CD8-positive, alpha-beta memory T cell (primary cell): Measurements from ENCODE around the gene GLTPD2. TPM values are rescaled to one million over a fixed set of nuclear protein-coding genes. Genes with fewer than 3 reads are reported as not detected.

Experiments used
- CTCF ChIA-PET: fragments of 350-600 bp; sonication (Branson Sonifier 250); formaldehyde crosslinking; loops from one replicate; lab custom pipeline; 2021; ENCODE audit warnings: antibody characterized with exemption; lab: Charles Lee
- POLR2A ChIA-PET: fragments of 350-600 bp; sonication (Branson Sonifier 250); formaldehyde crosslinking; loops from one replicate; lab custom pipeline; 2021; ENCODE audit warnings: antibody characterized with exemption; lab: Charles Lee
- DNase-seq, 5 donors: peaks; one replicate each; pipeline versions ENCODE4 v3.0.0 to v3.0.0-alpha.2; 2020 to 2022; ENCODE audit warnings: mixed read lengths in 1 of 5
- H3K27ac ChIP-seq: one replicate; pipeline ENCODE4 v1.7.0; 2013; ENCODE audit warnings: low read depth, mild to moderate bottlenecking, low read length, moderate library complexity
- H3K27me3 ChIP-seq: 2 replicates; pipeline ENCODE4 v1.7.0; 2013; ENCODE audit warnings: low read length, mild to moderate bottlenecking; ENCODE audit not compliant: insufficient read depth, poor library complexity, severe bottlenecking
- H3K36me3 ChIP-seq: 2 replicates; pipeline ENCODE4 v1.7.0; 2013; ENCODE audit warnings: mild to moderate bottlenecking, low read length, moderate library complexity; ENCODE audit not compliant: insufficient read depth
- H3K4me1 ChIP-seq: 2 replicates; pipeline ENCODE4 v1.7.0; 2013; ENCODE audit warnings: mild to moderate bottlenecking, low read length, moderate library complexity; ENCODE audit not compliant: insufficient read depth
- H3K4me3 ChIP-seq: 2 replicates; pipeline ENCODE4 v1.7.0; 2013; ENCODE audit warnings: mild to moderate bottlenecking, low read length
- H3K9me3 ChIP-seq: 2 replicates; pipeline ENCODE4 v1.7.0; 2013; ENCODE audit warnings: mild to moderate bottlenecking, low read length
- H3K27ac Mint-ChIP-seq, 8 donors: one replicate each; pipeline ENCODE4 v1.8.0; 2020 to 2021; ENCODE audit warnings: mixed read lengths in 8 of 8, mild to moderate bottlenecking in 6 of 8, inconsistent platforms in 3 of 8, moderate library complexity in 3 of 8
- H3K27me3 Mint-ChIP-seq, 2 donors: one replicate each; pipeline ENCODE4 v1.8.0; 2020 to 2021; ENCODE audit warnings: mixed read lengths in 2 of 2, mild to moderate bottlenecking in 1 of 2, moderate library complexity in 1 of 2
- H3K36me3 Mint-ChIP-seq, 3 donors: one replicate each; pipeline ENCODE4 v1.8.0; 2020 to 2021; ENCODE audit warnings: mixed read lengths in 3 of 3, inconsistent platforms in 1 of 3, mild to moderate bottlenecking in 1 of 3
- H3K4me1 Mint-ChIP-seq, 3 donors: one replicate each; pipeline ENCODE4 v1.8.0; 2020 to 2021; ENCODE audit warnings: mixed read lengths in 3 of 3, inconsistent platforms in 1 of 3, mild to moderate bottlenecking in 1 of 3
- H3K4me3 Mint-ChIP-seq, 7 donors: one replicate each; pipeline ENCODE4 v1.8.0; 2020 to 2021; ENCODE audit warnings: mixed read lengths in 7 of 7, mild to moderate bottlenecking in 6 of 7, moderate library complexity in 4 of 7, inconsistent platforms in 2 of 7
- H3K9me3 Mint-ChIP-seq, 5 donors: one replicate each; pipeline ENCODE4 v1.8.0; 2020 to 2022; ENCODE audit warnings: mixed read lengths in 5 of 5, mild to moderate bottlenecking in 3 of 5, moderate library complexity in 2 of 5, inconsistent platforms in 1 of 5
- polyA plus RNA-seq: library from polyadenylated mRNA; unstranded; fragments of 300-500 nt; fragmentation: Illumina TruSeq; gene quantifications from one replicate; pipeline ENCODE4 v1.2.3, GENCODE V29; 2021
- total RNA-seq, 2 experiments: library from RNA; stranded (reverse); gene quantifications; one replicate each; pipeline ENCODE4 v1.2.3, GENCODE V29; 2021

GLTPD2 gene
- total and polyA plus RNA-seq, 3 experiments from 2014 or later, result not detected

GRCh38 chr17:4833178-4833940 is 44.6 kb downstream of the GLTPD2 start, which contains the start of gene MINK1:
MINK1 (plus strand) TSS chr17:4833340; CDS start chr17:4833584, 244 bp downstream.
- Mint-ChIP-seq H3K4me1 (peaks cover 43 to 44% (median 44%) of the 10 kb centered on the region in 3 donors), H3K27me3 (no peaks in the 10 kb centered on the region), H3K36me3 (peaks cover 0 to 16% (median 3%) of the 10 kb centered on the region in 3 donors), H3K4me3 (peak within 1 kb of the TSS; percentile 90 to 100 (median 95)), H3K9me3 (peaks cover 0 to 2% (median 0%) of the 10 kb centered on the region in 5 donors), H3K27ac (peak within 1 kb of the TSS; percentile 90 to 98 (median 98))
- Histone ChIP-seq H3K4me1 (peaks cover 27% of the 10 kb centered on the region), H3K9me3 (no peaks in the 10 kb centered on the region), H3K27ac (peak within 1 kb of the TSS; percentile 65), H3K4me3 (peak within 1 kb of the TSS; percentile 77), H3K36me3 (no peaks in the 10 kb centered on the region), H3K27me3 (no peaks in the 10 kb centered on the region)
- ChIA-PET CTCF (interaction anchor here (1.4 kb wide), 1 partner anchor 26 kb away, joined by 3 read pairs; the partner anchor contains the start of gene PLD2), POLR2A (interaction anchor here (0.9 to 1.5 kb wide), 4 partner anchors 19 to 107 kb away, joined by 3 to 4 read pairs (median 4); partner anchors contain the start of genes C17orf107, RNF167 and SLC25A11)
- DNase-seq, result peak; percentile 86 to 95 (median 90)

GRCh38 chr17:4833941-4834680 is 45.3 kb downstream of the GLTPD2 start:
- ChIA-PET CTCF (interaction anchor here (1.4 to 2.2 kb wide), 2 partner anchors 27 to 44 kb away, joined by 3 to 7 read pairs; partner anchors contain the start of gene PLD2), POLR2A (interaction anchor here (0.9 to 1.5 kb wide), 5 partner anchors 18 to 119 kb away, joined by 3 to 4 read pairs (median 4); partner anchors contain the start of genes C17orf107, RNF167 and SLC25A11)
- peak overlapping the region; percentile 65 for H3K27ac ChIP-seq
- H3K27me3 ChIP-seq, result no peaks in the 10 kb centered on the region
- H3K36me3 ChIP-seq, result no peaks in the 10 kb centered on the region
- peak in 1 of 5 donors; percentile 25 for DNase-seq
- H3K4me3 Mint-ChIP-seq, result peak overlapping the region; percentile 87 to 100 (median 94)
- H3K4me1 Mint-ChIP-seq, result peaks cover 45 to 51% (median 48%) of the 10 kb centered on the region in 3 donors
- H3K9me3 Mint-ChIP-seq, result peaks cover 0 to 2% (median 0%) of the 10 kb centered on the region in 5 donors
- H3K27me3 Mint-ChIP-seq, result no peaks in the 10 kb centered on the region
- H3K36me3 Mint-ChIP-seq, result peaks cover 0 to 18% (median 3%) of the 10 kb centered on the region in 3 donors
- peak overlapping the region; percentile 59 to 97 (median 94) for H3K27ac Mint-ChIP-seq
- no peaks in the 10 kb centered on the region for H3K9me3 ChIP-seq
- H3K4me3 ChIP-seq, result peak overlapping the region; percentile 77
- peaks cover 27% of the 10 kb centered on the region for H3K4me1 ChIP-seq

GRCh38 chr17:4834681-4835020 is 45.9 kb downstream of the GLTPD2 start:
- ChIA-PET POLR2A (interaction anchor here (1.5 kb wide), 1 partner anchor 120 kb away, joined by 4 read pairs; no protein-coding TSS in a partner anchor), CTCF (interaction anchor here (2.2 kb wide), 1 partner anchor 45 kb away, joined by 7 read pairs; no protein-coding TSS in a partner anchor)
- Mint-ChIP-seq H3K36me3 (peaks cover 0 to 23% (median 3%) of the 10 kb centered on the region in 3 donors), H3K9me3 (peaks cover 0 to 2% (median 0%) of the 10 kb centered on the region in 5 donors), H3K27me3 (no peaks in the 10 kb centered on the region), H3K27ac (peak overlapping the region; percentile 59 to 97 (median 94)), H3K4me3 (peak overlapping the region; percentile 87 to 100 (median 94)), H3K4me1 (peaks cover 50 to 56% (median 54%) of the 10 kb centered on the region in 3 donors)
- Histone ChIP-seq H3K9me3 (no peaks in the 10 kb centered on the region), H3K27me3 (no peaks in the 10 kb centered on the region), H3K27ac (peak overlapping the region; percentile 65), H3K4me3 (peak overlapping the region; percentile 77), H3K4me1 (peaks cover 27% of the 10 kb centered on the region), H3K36me3 (no peaks in the 10 kb centered on the region)
- DNase-seq, result no peak

GRCh38 chr17:4836221-4836620 is 47.5 kb downstream of the GLTPD2 start:
- Histone ChIP-seq H3K27me3 (no peaks in the 10 kb centered on the region), H3K4me3 (peak overlapping the region; percentile 29), H3K4me1 (peaks cover 35% of the 10 kb centered on the region), H3K9me3 (no peaks in the 10 kb centered on the region), H3K27ac (peak overlapping the region; percentile 4), H3K36me3 (no peaks in the 10 kb centered on the region)
- H3K27ac Mint-ChIP-seq, result peak overlapping the region in 6 of 8 donors; percentile 70 to 94 (median 81)
- ChIA-PET CTCF (interaction anchor here (0.6 to 1.0 kb wide), 3 partner anchors 12 to 127 kb away, joined by 3 read pairs; no protein-coding TSS in a partner anchor), POLR2A (interaction anchor here (1.3 kb wide), 1 partner anchor 30 kb away, joined by 5 read pairs; the partner anchor contains the start of gene PLD2)
- peaks cover 0 to 2% (median 0%) of the 10 kb centered on the region in 5 donors for H3K9me3 Mint-ChIP-seq
- no peaks in the 10 kb centered on the region for H3K27me3 Mint-ChIP-seq
- peak overlapping the region in 6 of 7 donors; percentile 84 to 100 (median 94) for H3K4me3 Mint-ChIP-seq
- no peak for DNase-seq
- peaks cover 65 to 72% (median 69%) of the 10 kb centered on the region in 3 donors for H3K4me1 Mint-ChIP-seq
- H3K36me3 Mint-ChIP-seq, result peaks cover 0 to 29% (median 3%) of the 10 kb centered on the region in 3 donors

- ChIA-PET CTCF (interaction anchor here (1.0 to 1.3 kb wide), 2 partner anchors 44 to 48 kb away, joined by 3 read pairs; no protein-coding TSS in a partner anchor), POLR2A (no interaction called here)
- no peaks in the 10 kb centered on the region for H3K27me3 ChIP-seq
- H3K4me3 Mint-ChIP-seq, result peak overlapping the region in 2 of 7 donors; percentile 23 to 68
- peaks cover 70 to 84% (median 81%) of the 10 kb centered on the region in 3 donors for H3K4me1 Mint-ChIP-seq
- peaks cover 0 to 2% (median 0%) of the 10 kb centered on the region in 5 donors for H3K9me3 Mint-ChIP-seq
- no peaks in the 10 kb centered on the region for H3K27me3 Mint-ChIP-seq
- no peak overlapping the region for H3K4me3 ChIP-seq
- H3K9me3 ChIP-seq, result no peaks in the 10 kb centered on the region
- DNase-seq, result no peak
- H3K27ac Mint-ChIP-seq, result peak overlapping the region in 1 of 8 donors; percentile 29
- H3K36me3 Mint-ChIP-seq, result peaks cover 0 to 37% (median 3%) of the 10 kb centered on the region in 3 donors
- H3K36me3 ChIP-seq, result no peaks in the 10 kb centered on the region
- H3K27ac ChIP-seq, result no peak overlapping the region
- peaks cover 35% of the 10 kb centered on the region for H3K4me1 ChIP-seq
Measured at GRCh38 chr17:4837471-4838308, 48.9 kb downstream of the GLTPD2 start.

GRCh38 chr17:4838309-4838785 is 49.6 kb downstream of the GLTPD2 start:
- Histone ChIP-seq H3K9me3 (no peaks in the 10 kb centered on the region), H3K36me3 (no peaks in the 10 kb centered on the region), H3K27ac (no peak overlapping the region), H3K27me3 (no peaks in the 10 kb centered on the region), H3K4me1 (peaks cover 35% of the 10 kb centered on the region), H3K4me3 (no peak overlapping the region)
- peaks cover 0 to 2% (median 0%) of the 10 kb centered on the region in 5 donors for H3K9me3 Mint-ChIP-seq
- H3K4me3 Mint-ChIP-seq, result peak overlapping the region in 2 of 7 donors; percentile 23 to 68
- H3K27me3 Mint-ChIP-seq, result no peaks in the 10 kb centered on the region
- CTCF ChIA-PET, result interaction anchor here (1.0 to 1.3 kb wide), 2 partner anchors 43 to 48 kb away, joined by 3 read pairs; no protein-coding TSS in a partner anchor
- DNase-seq, result no peak
- peaks cover 0 to 37% (median 3%) of the 10 kb centered on the region in 3 donors for H3K36me3 Mint-ChIP-seq
- H3K27ac Mint-ChIP-seq, result no peak overlapping the region
- POLR2A ChIA-PET, result no interaction called here
- peaks cover 70 to 88% (median 84%) of the 10 kb centered on the region in 3 donors for H3K4me1 Mint-ChIP-seq
